ENCODE results near the gene FOCAD. TPM values are rescaled to one million over a fixed set of nuclear protein-coding genes. Genes with fewer than 3 reads are reported as not detected.
"Not testable (repeated sequence)": the region's sequence is repeated elsewhere in the genome, so short reads cannot be mapped to it uniquely, and the experiment has no call there.

The FOCAD gene
- total and polyA plus RNA-seq, 2 donors, result 12.7 to 32.3 TPM

DNA sequence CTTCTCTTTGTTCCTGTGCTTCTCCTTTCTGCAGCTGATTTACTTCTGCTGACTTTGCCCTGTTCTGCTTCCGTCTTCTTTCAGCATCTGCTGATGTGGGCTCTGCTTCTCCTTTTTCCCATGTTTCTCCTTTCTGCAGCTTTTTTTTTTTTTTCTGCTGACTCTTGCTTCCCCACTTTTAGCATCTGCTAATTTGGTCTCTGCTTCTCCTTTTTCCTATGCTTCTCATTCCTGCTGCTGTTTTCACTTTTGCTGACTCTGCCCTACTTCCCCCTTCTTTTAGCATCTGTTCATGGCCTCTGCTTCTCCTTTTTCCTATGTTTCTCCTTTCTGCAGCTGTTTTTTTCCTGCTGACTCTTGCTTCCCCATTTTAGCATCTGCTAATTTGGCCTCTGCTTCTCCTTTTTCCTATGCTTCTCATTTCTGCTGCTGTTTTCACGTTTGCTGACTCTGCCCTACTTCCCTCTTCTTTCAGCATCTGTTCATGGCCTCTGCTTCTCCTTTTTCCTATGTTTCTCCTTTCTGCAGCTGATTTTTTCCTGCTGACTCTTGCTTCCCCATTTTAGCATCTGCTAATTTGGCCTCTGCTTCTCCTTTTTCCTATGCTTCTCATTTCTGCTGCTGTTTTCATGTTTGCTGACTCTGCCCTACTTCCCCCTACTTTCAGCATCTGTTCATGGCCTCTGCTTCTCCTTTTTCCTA, 289.3 kb downstream of the FOCAD start:
- not testable (repeated sequence) for H3K4me3 ChIP-seq (ENCODE audit: low read length in 2 of 2); H3K27ac ChIP-seq (ENCODE audit: low read depth in 1 of 2, low read length in 1 of 2); H3K27me3 ChIP-seq (ENCODE audit: control insufficient read depth in 2 of 2, insufficient read depth in 1 of 2, low read length in 1 of 2); H3K4me1 ChIP-seq (ENCODE audit: control insufficient read depth in 2 of 2, insufficient read depth in 2 of 2, low read length in 2 of 2); DNase-seq (ENCODE audit: low read depth in 6 of 9, low spot score in 9 of 9); H3K36me3 ChIP-seq (ENCODE audit: control insufficient read depth in 2 of 2, insufficient read depth in 2 of 2, low read length in 1 of 2); H3K9me3 ChIP-seq (ENCODE audit: control insufficient read depth in 2 of 2, insufficient read depth in 1 of 2, low read length in 1 of 2)
- WGBS, result 80% methylated on average over 2 of the region's 2 CpGs

DNA sequence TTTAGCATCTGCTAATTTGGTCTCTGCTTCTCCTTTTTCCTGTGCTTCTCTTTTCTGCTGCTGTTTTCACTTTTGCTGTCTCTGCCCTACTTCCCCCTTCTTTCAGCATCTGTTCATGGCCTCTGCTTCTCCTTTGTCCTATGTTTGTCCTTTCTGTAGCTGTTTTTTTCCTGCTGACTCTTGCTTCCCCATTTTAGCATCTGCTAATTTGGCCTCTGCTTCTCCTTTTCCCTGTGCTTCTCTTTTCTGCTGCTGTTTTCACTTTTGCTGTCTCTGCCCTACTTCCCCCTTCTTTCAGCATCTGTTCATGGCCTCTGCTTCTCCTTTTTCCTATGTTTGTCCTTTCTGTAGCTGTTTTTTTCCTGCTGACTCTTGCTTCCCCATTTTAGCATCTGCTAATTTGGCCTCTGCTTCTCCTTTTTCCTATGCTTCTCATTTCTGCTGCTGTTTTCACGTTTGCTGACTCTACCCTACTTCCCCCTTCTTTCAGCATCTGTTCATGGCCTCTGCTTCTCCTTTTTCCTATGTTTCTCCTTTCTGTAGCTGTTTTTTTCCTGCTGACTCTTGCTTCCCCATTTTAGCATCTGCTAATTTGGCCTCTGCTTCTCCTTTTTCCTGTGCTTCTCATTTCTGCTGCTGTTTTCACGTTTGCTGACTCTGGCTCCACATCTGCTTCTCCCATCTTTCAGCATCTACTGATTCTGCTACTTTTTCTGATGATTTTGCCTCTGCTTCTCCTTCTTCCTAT, 290.3 kb downstream of the FOCAD start:
- not testable (repeated sequence) for H3K4me3 ChIP-seq (ENCODE audit: low read length in 2 of 2); H3K36me3 ChIP-seq (ENCODE audit: control insufficient read depth in 2 of 2, insufficient read depth in 2 of 2, low read length in 1 of 2); H3K9me3 ChIP-seq (ENCODE audit: control insufficient read depth in 2 of 2, insufficient read depth in 1 of 2, low read length in 1 of 2); DNase-seq (ENCODE audit: low read depth in 6 of 9, low spot score in 9 of 9); H3K27ac ChIP-seq (ENCODE audit: low read depth in 1 of 2, low read length in 1 of 2); H3K27me3 ChIP-seq (ENCODE audit: control insufficient read depth in 2 of 2, insufficient read depth in 1 of 2, low read length in 1 of 2); H3K4me1 ChIP-seq (ENCODE audit: control insufficient read depth in 2 of 2, insufficient read depth in 2 of 2, low read length in 2 of 2)
- WGBS, result 44% methylated on average over 2 of the region's 2 CpGs

DNA sequence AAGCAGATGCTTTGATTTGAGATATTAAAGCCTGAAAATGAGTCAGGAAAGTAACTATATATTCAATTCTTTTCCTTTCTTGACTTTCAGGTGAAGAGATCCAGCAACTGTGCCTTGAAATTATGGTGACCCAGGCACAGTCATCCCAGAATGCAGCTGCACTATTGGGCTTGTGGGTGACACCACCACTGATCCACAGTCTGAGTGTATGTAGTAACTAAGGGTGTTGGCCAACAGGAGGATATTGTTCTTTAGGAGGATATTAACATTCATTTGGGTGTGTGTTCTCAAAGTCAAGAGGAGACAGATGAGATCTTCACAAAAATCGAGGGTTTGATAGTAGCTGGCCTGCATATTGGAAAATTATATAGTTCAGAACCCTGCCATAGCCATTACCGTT, 294.2 kb downstream of the FOCAD start:
- DNase-seq (ENCODE audit: low read depth in 6 of 9, low spot score in 9 of 9), result no peak
- no peak overlapping the region for H3K4me3 ChIP-seq (ENCODE audit: low read length in 2 of 2)
- H3K27ac ChIP-seq (ENCODE audit: low read depth in 1 of 2, low read length in 1 of 2), result no peak overlapping the region
- WGBS, result 95% methylated on average over 2 of the region's 2 CpGs
- peaks cover 5 to 6% of the 10 kb centered on the region in 2 donors for H3K4me1 ChIP-seq (ENCODE audit: control insufficient read depth in 2 of 2, insufficient read depth in 2 of 2, low read length in 2 of 2)
- H3K27me3 ChIP-seq (ENCODE audit: control insufficient read depth in 2 of 2, insufficient read depth in 1 of 2, low read length in 1 of 2), result no peaks in the 10 kb centered on the region
- no peaks in the 10 kb centered on the region for H3K9me3 ChIP-seq (ENCODE audit: control insufficient read depth in 2 of 2, insufficient read depth in 1 of 2, low read length in 1 of 2)
- peaks cover 0 to 9% of the 10 kb centered on the region in 2 donors for H3K36me3 ChIP-seq (ENCODE audit: control insufficient read depth in 2 of 2, insufficient read depth in 2 of 2, low read length in 1 of 2)

DNA sequence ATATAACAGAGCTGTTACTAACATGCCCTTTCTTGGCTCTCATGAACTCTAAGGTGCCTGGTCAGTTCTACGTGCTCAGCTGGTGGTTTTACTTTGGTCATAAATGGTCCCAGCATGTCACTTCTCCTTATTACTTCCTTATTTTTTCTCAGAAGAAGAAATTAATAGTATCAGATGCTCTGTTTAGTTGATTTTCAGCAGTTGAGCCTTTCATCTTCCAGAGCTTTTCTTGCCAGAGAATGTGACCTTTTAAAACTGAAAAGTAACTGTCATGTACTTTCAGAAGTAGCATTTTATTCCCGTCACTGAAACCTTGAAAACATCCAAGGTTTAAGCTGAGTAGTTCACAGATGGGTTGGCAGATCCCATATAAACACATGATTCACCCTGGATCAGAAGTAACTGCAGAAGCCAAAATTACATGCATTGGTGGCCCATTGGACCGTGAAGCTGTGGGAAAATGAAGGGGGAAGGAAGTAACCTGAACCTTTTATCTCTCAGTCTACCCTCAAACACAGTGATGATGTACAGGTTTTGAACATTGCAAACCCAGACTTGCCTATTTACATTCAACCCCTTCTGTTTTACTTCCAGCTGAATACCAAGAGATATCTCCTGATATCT, 296.9 kb downstream of the FOCAD start:
- H3K36me3 ChIP-seq (ENCODE audit: control insufficient read depth in 2 of 2, insufficient read depth in 2 of 2, low read length in 1 of 2), result peaks cover 0 to 9% of the 10 kb centered on the region in 2 donors
- DNase-seq (ENCODE audit: low read depth in 6 of 9, low spot score in 9 of 9), result peak in 4 of 9 donors; percentile 12 to 47 (median 18)
- no peaks in the 10 kb centered on the region for H3K27me3 ChIP-seq (ENCODE audit: control insufficient read depth in 2 of 2, insufficient read depth in 1 of 2, low read length in 1 of 2)
- no peak overlapping the region for H3K4me3 ChIP-seq (ENCODE audit: low read length in 2 of 2)
- no peaks in the 10 kb centered on the region for H3K9me3 ChIP-seq (ENCODE audit: control insufficient read depth in 2 of 2, insufficient read depth in 1 of 2, low read length in 1 of 2)
- H3K27ac ChIP-seq (ENCODE audit: low read depth in 1 of 2, low read length in 1 of 2), result peak overlapping the region; percentile 57 to 61
- H3K4me1 ChIP-seq (ENCODE audit: control insufficient read depth in 2 of 2, insufficient read depth in 2 of 2, low read length in 2 of 2), result peaks cover 5 to 6% of the 10 kb centered on the region in 2 donors
- WGBS, result 46% methylated on average over 3 of the region's 3 CpGs

DNA sequence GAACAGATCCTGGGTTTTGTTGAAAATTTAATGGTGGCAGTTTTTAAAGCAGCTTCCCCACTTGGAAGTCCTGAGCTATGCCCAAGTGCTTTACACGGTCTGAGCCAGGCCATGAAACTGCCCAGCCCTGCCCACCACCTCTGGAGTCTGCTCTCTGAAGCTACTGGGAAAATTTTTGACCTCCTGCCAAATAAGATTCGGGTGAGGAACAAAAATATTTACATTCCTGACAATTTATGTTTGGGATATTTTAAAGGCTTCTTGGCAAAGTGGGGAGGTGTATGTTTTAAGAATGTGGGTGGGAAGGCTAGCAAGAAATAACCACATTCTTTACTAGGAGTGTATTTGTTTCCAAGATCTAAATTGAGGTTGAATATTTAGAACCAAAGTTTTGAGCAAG, 297.4 kb downstream of the FOCAD start:
- Histone ChIP-seq H3K4me1 (ENCODE audit: control insufficient read depth in 2 of 2, insufficient read depth in 2 of 2, low read length in 2 of 2) (peaks cover 5 to 6% of the 10 kb centered on the region in 2 donors), H3K27ac (ENCODE audit: low read depth in 1 of 2, low read length in 1 of 2) (peak overlapping the region; percentile 10 to 57)
- WGBS, result 97% methylated on average over 2 of the region's 2 CpGs

DNA sequence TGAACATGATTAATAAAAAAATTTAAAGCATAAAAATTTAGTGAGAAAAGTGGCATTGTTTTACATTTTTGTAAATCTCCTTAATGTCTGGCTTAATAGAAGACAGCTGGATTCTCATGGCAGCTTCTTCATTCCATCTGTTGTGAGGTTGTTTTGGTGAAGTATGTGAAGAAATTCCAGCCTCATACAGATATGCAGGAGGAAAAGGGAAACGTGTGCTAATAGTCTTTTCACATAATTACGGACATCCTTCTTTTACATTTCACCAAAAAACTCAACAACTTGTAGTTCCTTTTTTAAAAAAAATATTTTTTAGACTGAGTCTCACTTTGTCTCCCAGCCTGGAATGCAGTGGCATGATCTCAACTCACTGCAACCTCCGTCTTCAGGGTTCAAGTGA, 300.4 kb downstream of the FOCAD start:
- peaks cover 6 to 7% of the 10 kb centered on the region in 2 donors for H3K4me1 ChIP-seq (ENCODE audit: control insufficient read depth in 2 of 2, insufficient read depth in 2 of 2, low read length in 2 of 2)
- 94% methylated on average over 3 of the region's 3 CpGs for WGBS
- no peak overlapping the region for H3K4me3 ChIP-seq (ENCODE audit: low read length in 2 of 2)
- DNase-seq (ENCODE audit: low read depth in 6 of 9, low spot score in 9 of 9), result no peak
- H3K27ac ChIP-seq (ENCODE audit: low read depth in 1 of 2, low read length in 1 of 2), result no peak overlapping the region
- peaks cover 7 to 12% of the 10 kb centered on the region in 2 donors for H3K36me3 ChIP-seq (ENCODE audit: control insufficient read depth in 2 of 2, insufficient read depth in 2 of 2, low read length in 1 of 2)
- H3K9me3 ChIP-seq (ENCODE audit: control insufficient read depth in 2 of 2, insufficient read depth in 1 of 2, low read length in 1 of 2), result no peaks in the 10 kb centered on the region
- H3K27me3 ChIP-seq (ENCODE audit: control insufficient read depth in 2 of 2, insufficient read depth in 1 of 2, low read length in 1 of 2), result no peaks in the 10 kb centered on the region

More for the DNA sequence above, 297.4 kb downstream of the FOCAD start:
- Histone ChIP-seq H3K36me3 (ENCODE audit: control insufficient read depth in 2 of 2, insufficient read depth in 2 of 2, low read length in 1 of 2) (peaks cover 4 to 10% of the 10 kb centered on the region in 2 donors), H3K9me3 (ENCODE audit: control insufficient read depth in 2 of 2, insufficient read depth in 1 of 2, low read length in 1 of 2) (no peaks in the 10 kb centered on the region), H3K27me3 (ENCODE audit: control insufficient read depth in 2 of 2, insufficient read depth in 1 of 2, low read length in 1 of 2) (no peaks in the 10 kb centered on the region), H3K4me3 (ENCODE audit: low read length in 2 of 2) (no peak overlapping the region)
- DNase-seq (ENCODE audit: low read depth in 6 of 9, low spot score in 9 of 9), result no peak

DNA sequence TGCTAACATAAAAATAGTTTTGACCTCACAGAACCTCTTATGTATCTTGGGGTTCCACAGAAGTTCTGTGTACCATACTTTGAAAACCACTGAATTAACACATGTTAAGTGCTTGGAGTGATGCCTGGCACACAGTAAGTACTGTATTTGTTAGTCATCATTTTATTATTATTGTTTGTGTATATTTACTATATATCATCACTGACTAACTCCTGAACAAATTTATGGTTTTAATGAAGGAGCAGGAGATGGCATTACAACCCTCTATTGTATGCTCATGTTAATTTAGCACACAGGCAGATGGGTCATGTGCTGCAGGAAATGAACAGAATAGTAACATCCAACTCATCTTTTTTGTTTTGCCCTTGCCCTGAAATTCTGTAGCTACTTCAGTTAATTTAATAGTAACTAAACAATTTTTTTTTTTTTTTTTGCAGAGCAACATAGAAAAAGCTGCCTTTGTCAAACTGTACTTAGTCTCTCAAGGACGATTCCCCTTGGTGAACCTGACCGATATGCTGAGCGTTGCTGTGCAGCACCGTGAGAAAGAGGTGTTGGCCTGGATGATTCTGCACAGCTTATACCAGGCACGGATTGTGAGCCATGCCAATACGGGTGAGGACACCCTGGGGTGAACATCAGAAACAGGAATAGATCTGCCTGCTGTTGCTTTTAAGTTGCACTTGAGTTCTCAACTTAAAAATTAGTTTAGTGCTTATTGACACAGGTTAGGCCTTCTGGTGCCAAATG, 302.0 kb downstream of the FOCAD start:
- no peaks in the 10 kb centered on the region for H3K27me3 ChIP-seq (ENCODE audit: control insufficient read depth in 2 of 2, insufficient read depth in 1 of 2, low read length in 1 of 2)
- H3K4me3 ChIP-seq (ENCODE audit: low read length in 2 of 2), result no peak overlapping the region
- H3K9me3 ChIP-seq (ENCODE audit: control insufficient read depth in 2 of 2, insufficient read depth in 1 of 2, low read length in 1 of 2), result no peaks in the 10 kb centered on the region
- WGBS, result 98% methylated on average over 6 of the region's 6 CpGs
- no peak overlapping the region for H3K27ac ChIP-seq (ENCODE audit: low read depth in 1 of 2, low read length in 1 of 2)
- H3K36me3 ChIP-seq (ENCODE audit: control insufficient read depth in 2 of 2, insufficient read depth in 2 of 2, low read length in 1 of 2), result peaks cover 17 to 22% of the 10 kb centered on the region in 2 donors
- H3K4me1 ChIP-seq (ENCODE audit: control insufficient read depth in 2 of 2, insufficient read depth in 2 of 2, low read length in 2 of 2), result peaks cover 3 to 5% of the 10 kb centered on the region in 2 donors
- DNase-seq (ENCODE audit: low read depth in 6 of 9, low spot score in 9 of 9), result no peak

DNA sequence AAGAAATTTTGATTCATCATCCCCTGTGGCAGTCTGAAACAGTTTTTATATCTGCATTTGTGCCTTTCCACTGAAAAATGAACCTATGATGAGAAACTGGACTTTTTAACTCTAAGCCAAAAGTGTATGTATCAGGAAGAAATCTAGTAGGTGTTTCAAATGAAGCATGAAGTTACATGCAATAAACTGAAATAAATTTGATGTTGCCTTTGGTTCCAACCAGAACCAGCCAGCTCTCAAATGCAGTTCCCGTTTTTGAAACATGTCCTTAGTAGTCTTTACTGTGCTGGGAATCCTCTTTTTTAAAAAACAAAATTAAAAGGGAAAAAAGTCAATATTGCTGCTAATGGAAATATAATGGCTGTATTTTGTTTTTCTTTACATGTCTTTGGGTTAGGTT, 303.5 kb downstream of the FOCAD start:
- no peaks in the 10 kb centered on the region for H3K9me3 ChIP-seq (ENCODE audit: control insufficient read depth in 2 of 2, insufficient read depth in 1 of 2, low read length in 1 of 2)
- H3K27me3 ChIP-seq (ENCODE audit: control insufficient read depth in 2 of 2, insufficient read depth in 1 of 2, low read length in 1 of 2), result no peaks in the 10 kb centered on the region
- WGBS, result 90% methylated on average over 1 of the region's 1 CpG
- peak in 1 of 9 donors; percentile 1 for DNase-seq (ENCODE audit: low read depth in 6 of 9, low spot score in 9 of 9)
- no peak overlapping the region for H3K27ac ChIP-seq (ENCODE audit: low read depth in 1 of 2, low read length in 1 of 2)
- peaks cover 17 to 22% of the 10 kb centered on the region in 2 donors for H3K36me3 ChIP-seq (ENCODE audit: control insufficient read depth in 2 of 2, insufficient read depth in 2 of 2, low read length in 1 of 2)
- H3K4me1 ChIP-seq (ENCODE audit: control insufficient read depth in 2 of 2, insufficient read depth in 2 of 2, low read length in 2 of 2), result peaks cover 0 to 2% of the 10 kb centered on the region in 2 donors
- no peak overlapping the region for H3K4me3 ChIP-seq (ENCODE audit: low read length in 2 of 2)

All from thymus (tissue), 11 donors.